Islet precursor cell (in vitro differentiated cells): ENCODE results near the gene ST3GAL5.

ENCODE experiments used
- DNase-seq: peaks from one replicate; pipeline ENCODE4 v3.0.0-alpha.2; 2018

Gene ST3GAL5

GRCh38 chr2:85787282-85787980 lies 101.4 kb downstream of the ST3GAL5 start:
- DNase-seq: no peak
